GM12878 (cell line): ENCODE measurements around the gene ATOSB. TPM values are rescaled to one million over a fixed set of nuclear protein-coding genes. Genes with fewer than 3 reads are reported as not detected.

Experiments
- ATAC-seq: fragments of 200-7000 bp; cut with Tn5 transposase; 3 replicates; pipeline ENCODE4 v1.9.1; 2020; ENCODE audit warnings: mild to moderate bottlenecking, moderate library complexity
- BruUV-seq: library from RNA; stranded (reverse); fragments of 400-500 nt; replicated peaks from 2 replicates; lab custom pipeline; 2021; lab: Mats Ljungman, UMichigan
- CTCF ChIA-PET: fragments of 300-600 bp; sonication (Branson Sonifier 250); formaldehyde crosslinking; extraction: SDS; loops from one replicate; lab custom pipeline; 2021; ENCODE audit warnings: inconsistent platforms; lab: Yijun Ruan, JAX
- POLR2A ChIA-PET: fragments of 350-600 bp; formaldehyde crosslinking; extraction: SDS; loops from one replicate; lab custom pipeline; 2021; ENCODE audit warnings: inconsistent platforms; lab: Charles Lee
- RAD21 ChIA-PET: fragments of 300-600 bp; sonication (Branson Sonifier 250); formaldehyde crosslinking; loops from one replicate; lab custom pipeline; 2023; ENCODE audit warnings: antibody characterized with exemption; ENCODE audit not compliant: unreplicated experiment; lab: Charles Lee
- SMC1A ChIA-PET: fragments of 300-600 bp; sonication (Branson Sonifier 250); formaldehyde crosslinking; loops from one replicate; lab custom pipeline; 2023; ENCODE audit not compliant: unreplicated experiment, uncharacterized antibody; lab: Charles Lee
- DNase-seq: peaks from one replicate; pipeline ENCODE4 v3.0.0-alpha.2; 2011; ENCODE audit warnings: low read depth, low spot score
- FAIRE-seq: peaks from 3 replicates; lab custom pipeline; 2011; peaks lifted over from hg19 to GRCh38; lab: Jason Lieb, UNC
- H2AFZ ChIP-seq: 2 replicates; pipeline ENCODE4 v1.6.0; 2011; ENCODE audit warnings: low read depth, low read length, control low read depth; ENCODE audit not compliant: control insufficient read depth
- H3K27ac ChIP-seq: 2 replicates; pipeline ENCODE4 v1.5.1; 2011; ENCODE audit warnings: control low read depth; ENCODE audit not compliant: control insufficient read depth, insufficient read depth
- H3K27me3 ChIP-seq, 2 experiments: replicated peaks in 1 of 2; 2 replicates each; pipeline versions ENCODE4 v1.6.0 to v1.6.1; 2011; ENCODE audit warnings: low read length in 1 of 2; ENCODE audit not compliant: control insufficient read depth in 2 of 2, insufficient read depth in 2 of 2
- H3K36me3 ChIP-seq, 2 experiments: 2 replicates each; pipeline ENCODE4 v1.5.1; 2011; ENCODE audit warnings: low read length in 1 of 2; ENCODE audit not compliant: control insufficient read depth in 2 of 2, insufficient read depth in 2 of 2
- H3K4me1 ChIP-seq: 2 replicates; pipeline ENCODE4 v1.6.1; 2011; ENCODE audit warnings: mild to moderate bottlenecking, low read length, moderate library complexity, mixed read lengths; ENCODE audit not compliant: control insufficient read depth, insufficient read depth
- H3K4me2 ChIP-seq: 2 replicates; pipeline ENCODE4 v1.6.0; 2011; ENCODE audit warnings: control low read depth; ENCODE audit not compliant: control insufficient read depth, insufficient read depth
- H3K4me3 ChIP-seq: fragments of 200-600 bp; sonication (generic); 2 replicates; pipeline ENCODE4 v1.5.1; 2016
- H3K79me2 ChIP-seq: 2 replicates; pipeline ENCODE4 v1.6.0; 2011; ENCODE audit warnings: low read length; ENCODE audit not compliant: control insufficient read depth, insufficient read depth
- H3K9ac ChIP-seq: 2 replicates; pipeline ENCODE4 v1.8.0; 2011; ENCODE audit warnings: low read length, control low read depth, mixed read lengths; ENCODE audit not compliant: control insufficient read depth, insufficient read depth
- H3K9me3 ChIP-seq: replicated peaks from 3 replicates; pipeline ENCODE4 v1.5.1; 2011; ENCODE audit warnings: mild to moderate bottlenecking, low read length; ENCODE audit not compliant: control insufficient read depth, insufficient read depth
- H4K20me1 ChIP-seq: 2 replicates; pipeline ENCODE4 v1.6.0; 2011; ENCODE audit not compliant: control insufficient read depth, insufficient read depth
- BRCA1 ChIP-seq: IDR thresholded peaks from 2 replicates; pipeline ENCODE4 v1.6.1; 2011; ENCODE audit warnings: low read depth, low read length, improper control_type of control experiment
- CREB1 ChIP-seq: IDR thresholded peaks from 2 replicates; pipeline ENCODE4 v1.6.1; 2012; ENCODE audit warnings: low read depth, mild to moderate bottlenecking, inconsistent platforms
- HDAC2 ChIP-seq: fragments of 200-600 bp; sonication (generic); IDR thresholded peaks from 2 replicates; pipeline ENCODE4 v1.6.1; 2017
- MEF2A ChIP-seq: IDR thresholded peaks from 2 replicates; pipeline ENCODE4 v1.6.1; 2011; ENCODE audit warnings: low read depth, mild to moderate bottlenecking, low read length, moderate library complexity; ENCODE audit not compliant: insufficient read depth
- POLR2AphosphoS5 ChIP-seq: IDR thresholded peaks from 2 replicates; pipeline ENCODE4 v1.6.1; 2011; ENCODE audit warnings: mild to moderate bottlenecking, low read length, inconsistent platforms
- TBL1XR1 ChIP-seq: IDR thresholded peaks from 2 replicates; pipeline ENCODE4 v1.6.1; 2012; ENCODE audit warnings: low read depth, low read length, improper control_type of control experiment
- ZNF274 ChIP-seq: IDR thresholded peaks from one replicate; pipeline ENCODE4 v1.8.0; 2011; ENCODE audit not compliant: insufficient read length, insufficient read depth
- ZNF622 ChIP-seq: fragments of 450-650 bp; IDR thresholded peaks from 2 replicates; pipeline ENCODE4 v1.6.1; 2017; ENCODE audit warnings: mild to moderate bottlenecking, inconsistent platforms
- WGBS: methylation state at CpG from one replicate; pipeline ENCODE4 v1.1.6; 2016; ENCODE audit warnings: low lambda C conversion rate; ENCODE audit not compliant: insufficient replicate concordance, insufficient coverage; ENCODE audit errors: missing lambda C conversion rate; 5-methylcytosine and 5-hydroxymethylcytosine counted together
- in situ Hi-C: fragments of 300-500 bp; cut with MboI; formaldehyde crosslinking; loops from 9 replicates; pipeline ENCODE4 v1.14.3; 2018; ENCODE audit warnings: mixed read lengths
- intact Hi-C: fragments of 100-400 bp; cut with micrococcal nuclease; formaldehyde crosslinking; loops from one replicate; pipeline ENCODE4 v1.14.2; 2022; ENCODE audit not compliant: unreplicated experiment
- polyA plus RNA-seq, 11 experiments: library from polyadenylated mRNA; depleted of rRNA in 4 of 11; unstranded in 6 of 11; stranded (reverse) in 5 of 11; fragments of >200 nt; fragmentation: Nextera tagmentation in 4 of 11; fragmentation: Illumina TruSeq in 1 of 11; extraction: Ambion mirVana in 4 of 11; extraction: Trizol in 1 of 11; gene quantifications; 1 replicate in 1 of 11; 2 replicates in 10 of 11; pipeline versions ENCODE4 v1.2.1 to v1.2.3, GENCODE V29; 2011 to 2016; ENCODE audit warnings: inconsistent platforms in 2 of 11, missing spikeins in 2 of 11, low read depth in 1 of 11
- total RNA-seq, 4 experiments: library from RNA; depleted of rRNA in 3 of 4; stranded (reverse); fragments of >200 nt in 3 of 4; fragmentation: Illumina TruSeq in 1 of 4; extraction: Trizol in 1 of 4; gene quantifications; 2 replicates each; pipeline versions ENCODE4 v1.2.1 to v1.2.3, GENCODE V29; 2013 to 2021
- TF ChIP-seq, protein P1 (sequence below): fragments of 450-650 bp; IDR thresholded peaks from 2 replicates; pipeline ENCODE4 v1.6.1; 2017; ENCODE audit warnings: borderline replicate concordance
- TF ChIP-seq, protein P2 (sequence below): fragments of 450-650 bp; formaldehyde crosslinking; IDR thresholded peaks from 2 replicates; pipeline ENCODE4 v1.5.0; 2022; ENCODE audit warnings: mild to moderate bottlenecking, missing genetic modification characterization
- TF ChIP-seq, protein P3 (sequence below): fragments of 450-650 bp; IDR thresholded peaks from 2 replicates; pipeline ENCODE4 v1.6.1; 2016; ENCODE audit warnings: mild to moderate bottlenecking

The ATOSB gene
- total and polyA plus RNA-seq, 10 of the 15 experiments (the other 5 are each of a cell fraction or from before 2014, with no cell fraction given) = 0.60 to 5.4 (median 2.5) TPM

DNA sequence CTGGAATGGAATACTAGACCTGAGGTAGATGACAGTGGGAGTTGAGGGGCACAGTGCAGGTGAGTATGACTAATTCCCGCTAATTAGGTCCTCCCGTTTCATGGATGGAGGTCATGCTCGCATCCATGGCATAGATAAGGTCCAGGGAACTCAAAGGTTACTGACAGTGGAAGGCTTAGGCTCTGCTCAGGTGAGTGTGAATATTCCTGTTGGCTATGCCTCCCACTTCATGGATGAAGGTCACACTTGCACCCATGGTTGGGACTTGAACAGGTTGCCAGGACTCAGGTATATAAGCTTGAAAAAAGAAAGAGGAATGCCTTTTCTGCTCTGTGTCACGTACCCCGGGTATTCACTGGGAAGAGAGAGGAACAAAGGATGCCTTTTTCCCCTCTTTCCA lies 26.4 kb upstream of the ATOSB start:
- CTCF ChIA-PET = no interaction called here
- Histone ChIP-seq H3K36me3 (no peaks in the 10 kb centered on the region), H4K20me1 (no peaks in the 10 kb centered on the region), H3K79me2 (no peaks in the 10 kb centered on the region), H3K27me3 (no peaks in the 10 kb centered on the region), H3K27ac (no peak overlapping the region), H3K9me3 (peaks cover 11% of the 10 kb centered on the region), H3K4me2 (no peak overlapping the region), H2AFZ (no peak overlapping the region), H3K9ac (no peak overlapping the region), H3K4me1 (no peaks in the 10 kb centered on the region), H3K4me3 (no peak overlapping the region)
- ATAC-seq (no peak), DNase-seq (no peak), FAIRE-seq (no peak)
- RAD21 ChIA-PET = no interaction called here
- POLR2A ChIA-PET = no interaction called here
- WGBS = 2% methylated on average over 3 of the region's 5 CpGs
- TF ChIP-seq BRCA1 (no peak), POLR2AphosphoS5 (no peak), HDAC2 (no peak), ZNF622 (no peak), TBL1XR1 (no peak), ZNF274 (no peak), MEF2A (no peak), CREB1 (no peak)
- TF ChIP-seq, protein P1, sequence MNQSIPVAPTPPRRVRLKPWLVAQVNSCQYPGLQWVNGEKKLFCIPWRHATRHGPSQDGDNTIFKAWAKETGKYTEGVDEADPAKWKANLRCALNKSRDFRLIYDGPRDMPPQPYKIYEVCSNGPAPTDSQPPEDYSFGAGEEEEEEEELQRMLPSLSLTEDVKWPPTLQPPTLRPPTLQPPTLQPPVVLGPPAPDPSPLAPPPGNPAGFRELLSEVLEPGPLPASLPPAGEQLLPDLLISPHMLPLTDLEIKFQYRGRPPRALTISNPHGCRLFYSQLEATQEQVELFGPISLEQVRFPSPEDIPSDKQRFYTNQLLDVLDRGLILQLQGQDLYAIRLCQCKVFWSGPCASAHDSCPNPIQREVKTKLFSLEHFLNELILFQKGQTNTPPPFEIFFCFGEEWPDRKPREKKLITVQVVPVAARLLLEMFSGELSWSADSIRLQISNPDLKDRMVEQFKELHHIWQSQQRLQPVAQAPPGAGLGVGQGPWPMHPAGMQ = no peak
- TF ChIP-seq, protein P2, sequence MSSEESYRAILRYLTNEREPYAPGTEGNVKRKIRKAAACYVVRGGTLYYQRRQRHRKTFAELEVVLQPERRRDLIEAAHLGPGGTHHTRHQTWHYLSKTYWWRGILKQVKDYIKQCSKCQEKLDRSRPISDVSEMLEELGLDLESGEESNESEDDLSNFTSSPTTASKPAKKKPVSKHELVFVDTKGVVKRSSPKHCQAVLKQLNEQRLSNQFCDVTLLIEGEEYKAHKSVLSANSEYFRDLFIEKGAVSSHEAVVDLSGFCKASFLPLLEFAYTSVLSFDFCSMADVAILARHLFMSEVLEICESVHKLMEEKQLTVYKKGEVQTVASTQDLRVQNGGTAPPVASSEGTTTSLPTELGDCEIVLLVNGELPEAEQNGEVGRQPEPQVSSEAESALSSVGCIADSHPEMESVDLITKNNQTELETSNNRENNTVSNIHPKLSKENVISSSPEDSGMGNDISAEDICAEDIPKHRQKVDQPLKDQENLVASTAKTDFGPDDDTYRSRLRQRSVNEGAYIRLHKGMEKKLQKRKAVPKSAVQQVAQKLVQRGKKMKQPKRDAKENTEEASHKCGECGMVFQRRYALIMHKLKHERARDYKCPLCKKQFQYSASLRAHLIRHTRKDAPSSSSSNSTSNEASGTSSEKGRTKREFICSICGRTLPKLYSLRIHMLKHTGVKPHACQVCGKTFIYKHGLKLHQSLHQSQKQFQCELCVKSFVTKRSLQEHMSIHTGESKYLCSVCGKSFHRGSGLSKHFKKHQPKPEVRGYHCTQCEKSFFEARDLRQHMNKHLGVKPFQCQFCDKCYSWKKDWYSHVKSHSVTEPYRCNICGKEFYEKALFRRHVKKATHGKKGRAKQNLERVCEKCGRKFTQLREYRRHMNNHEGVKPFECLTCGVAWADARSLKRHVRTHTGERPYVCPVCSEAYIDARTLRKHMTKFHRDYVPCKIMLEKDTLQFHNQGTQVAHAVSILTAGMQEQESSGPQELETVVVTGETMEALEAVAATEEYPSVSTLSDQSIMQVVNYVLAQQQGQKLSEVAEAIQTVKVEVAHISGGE = no peak
- TF ChIP-seq, protein P3, sequence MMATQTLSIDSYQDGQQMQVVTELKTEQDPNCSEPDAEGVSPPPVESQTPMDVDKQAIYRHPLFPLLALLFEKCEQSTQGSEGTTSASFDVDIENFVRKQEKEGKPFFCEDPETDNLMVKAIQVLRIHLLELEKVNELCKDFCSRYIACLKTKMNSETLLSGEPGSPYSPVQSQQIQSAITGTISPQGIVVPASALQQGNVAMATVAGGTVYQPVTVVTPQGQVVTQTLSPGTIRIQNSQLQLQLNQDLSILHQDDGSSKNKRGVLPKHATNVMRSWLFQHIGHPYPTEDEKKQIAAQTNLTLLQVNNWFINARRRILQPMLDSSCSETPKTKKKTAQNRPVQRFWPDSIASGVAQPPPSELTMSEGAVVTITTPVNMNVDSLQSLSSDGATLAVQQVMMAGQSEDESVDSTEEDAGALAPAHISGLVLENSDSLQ = no peak
- SMC1A ChIA-PET = no interaction called here
- in situ Hi-C loops (no loop called here), intact Hi-C loops (no loop called here)
- no TSS peak for BruUV-seq
